K562 (cell line): ENCODE measurements around the gene UBE2M. TPM values are rescaled to one million over a fixed set of nuclear protein-coding genes. Genes with fewer than 3 reads are reported as not detected.

Experiments used
- ATAC-seq: fragments of 200-7000 bp; cut with Tn5 transposase; 3 replicates; pipeline ENCODE4 v1.9.1; 2020; ENCODE audit warnings: moderate library complexity
- BruUV-seq: library from RNA; stranded (reverse); fragments of 400-500 nt; replicated peaks from 2 replicates; lab custom pipeline; 2021; lab: Mats Ljungman, UMichigan
- CTCF ChIA-PET: fragments of 300-600 bp; formaldehyde crosslinking; extraction: SDS; loops from one replicate; lab custom pipeline; 2021; ENCODE audit warnings: low intra/inter-chr PET ratio; lab: Yijun Ruan, JAX
- POLR2A ChIA-PET: fragments of 300-600, 350-650 bp; sonication (Branson Sonifier 250); formaldehyde crosslinking; extraction: SDS; loops from one replicate; lab custom pipeline; 2021; ENCODE audit warnings: antibody characterized with exemption, inconsistent platforms; lab: Yijun Ruan, JAX
- DNase-seq, 4 experiments: peaks; one replicate each; pipeline versions ENCODE4 v3.0.0 to v3.0.0-alpha.2; 2011 to 2018; ENCODE audit warnings: low spot score in 3 of 4, mixed read lengths in 3 of 4; ENCODE audit errors: extremely low read depth in 1 of 4
- FAIRE-seq: peaks from 2 replicates; lab custom pipeline; 2011; peaks lifted over from hg19 to GRCh38; lab: Jason Lieb, UNC
- H2AFZ ChIP-seq: 2 replicates; pipeline ENCODE4 v1.6.0; 2011; ENCODE audit warnings: low read depth, low read length, control low read depth, inconsistent platforms
- H3K27ac ChIP-seq: fragments of 200-600 bp; 3 replicates; pipeline ENCODE4 v1.8.0; 2011; ENCODE audit warnings: low read depth, mild to moderate bottlenecking, control low read depth, inconsistent platforms, low read length, moderate library complexity, mixed read lengths; ENCODE audit errors: extremely low read depth
- H3K27me3 ChIP-seq, 2 experiments: fragments of 300-600 bp in 1 of 2; 2 replicates in 1 of 2; 3 replicates in 1 of 2; pipeline versions ENCODE4 v1.6.0 to v1.8.0; 2011; ENCODE audit warnings: inconsistent platforms in 2 of 2, low read length in 2 of 2, mild to moderate bottlenecking in 1 of 2, mixed read lengths in 1 of 2, moderate library complexity in 1 of 2; ENCODE audit not compliant: control insufficient read depth in 2 of 2, insufficient read depth in 2 of 2
- H3K36me3 ChIP-seq: fragments of 300-600 bp; 3 replicates; pipeline ENCODE4 v1.8.0; 2011; ENCODE audit warnings: mild to moderate bottlenecking, low read length, inconsistent platforms; ENCODE audit not compliant: control insufficient read depth, insufficient read depth
- H3K4me1 ChIP-seq, 2 experiments: fragments of 200-600 bp in 1 of 2; replicated peaks in 1 of 2; 2 replicates in 1 of 2; 3 replicates in 1 of 2; pipeline versions ENCODE4 v1.5.1 to v1.8.0; 2011; ENCODE audit warnings: inconsistent platforms in 2 of 2, low read length in 2 of 2, mild to moderate bottlenecking in 1 of 2, mixed read lengths in 1 of 2, moderate library complexity in 1 of 2; ENCODE audit not compliant: control insufficient read depth in 2 of 2, insufficient read depth in 2 of 2
- H3K4me2 ChIP-seq: 2 replicates; pipeline ENCODE4 v1.6.1; 2011; ENCODE audit warnings: low read length, control low read depth, inconsistent platforms, mixed read lengths; ENCODE audit not compliant: insufficient read depth
- H3K4me3 ChIP-seq: fragments of 200-600 bp; sonication (generic), shearing (Covaris generic); 2 replicates; pipeline ENCODE4 v1.5.1; 2016; ENCODE audit warnings: control low read depth, inconsistent platforms
- H3K79me2 ChIP-seq: fragments of 200-600 bp; 3 replicates; pipeline ENCODE4 v1.8.0; 2011; ENCODE audit warnings: low read length, inconsistent platforms; ENCODE audit not compliant: control insufficient read depth, insufficient read depth
- H3K9ac ChIP-seq, 2 experiments: 2 replicates each; pipeline versions ENCODE4 v1.6.0 to v1.6.1; 2011; ENCODE audit warnings: low read depth in 2 of 2, low read length in 2 of 2, control low read depth in 1 of 2, inconsistent platforms in 1 of 2, mild to moderate bottlenecking in 1 of 2, mixed read lengths in 1 of 2; ENCODE audit not compliant: insufficient read depth in 1 of 2
- H3K9me1 ChIP-seq: one replicate; pipeline ENCODE4 v1.6.0; 2011; ENCODE audit warnings: inconsistent platforms, mild to moderate bottlenecking, low read length, moderate library complexity; ENCODE audit not compliant: control insufficient read depth, insufficient read depth
- H3K9me3 ChIP-seq: replicated peaks from 2 replicates; pipeline ENCODE4 v1.5.1; 2011; ENCODE audit warnings: low read depth, low read length, inconsistent platforms; ENCODE audit not compliant: control insufficient read depth, insufficient read depth
- H4K20me1 ChIP-seq: replicated peaks from 2 replicates; pipeline ENCODE4 v1.6.1; 2011; ENCODE audit warnings: low read length, inconsistent platforms, mixed read lengths; ENCODE audit not compliant: control insufficient read depth, insufficient read depth
- CHD2 ChIP-seq: IDR thresholded peaks from 2 replicates; pipeline ENCODE4 v1.6.1; 2011; ENCODE audit warnings: low read depth, low read length
- E2F6 ChIP-seq, 2 experiments: IDR thresholded peaks; 2 replicates each; pipeline ENCODE4 v1.6.1; 2011; ENCODE audit warnings: borderline replicate concordance in 1 of 2, control low read depth in 1 of 2, low read depth in 1 of 2, low read length in 1 of 2, mild to moderate bottlenecking in 1 of 2, mixed read lengths in 1 of 2, moderate library complexity in 1 of 2; ENCODE audit not compliant: insufficient read depth in 1 of 2, insufficient read length in 1 of 2, poor library complexity in 1 of 2, severe bottlenecking in 1 of 2; ENCODE audit errors: extremely low read depth in 1 of 2
- IRF1 ChIP-seq: sonication (generic); formaldehyde crosslinking; IDR thresholded peaks from 2 replicates; pipeline ENCODE4 v1.8.0; 2022; ENCODE audit warnings: missing genetic modification reagents, mild to moderate bottlenecking, borderline replicate concordance
- PCBP1 ChIP-seq: fragments of 200-400 bp; formaldehyde crosslinking; IDR thresholded peaks from 2 replicates; pipeline ENCODE4 v1.6.1; 2018; ENCODE audit warnings: mild to moderate bottlenecking, low read depth, low read length; ENCODE audit not compliant: poor library complexity, severe bottlenecking
- TBL1XR1 ChIP-seq, 2 experiments: IDR thresholded peaks; 2 replicates each; pipeline ENCODE4 v1.6.1; 2012; ENCODE audit warnings: improper control_type of control experiment in 2 of 2, low read length in 2 of 2, mild to moderate bottlenecking in 1 of 2
- TFAP4 ChIP-seq: sonication (generic); formaldehyde crosslinking; IDR thresholded peaks from 2 replicates; pipeline ENCODE4 v1.8.0; 2022; ENCODE audit warnings: missing genetic modification reagents, mild to moderate bottlenecking, moderate library complexity, borderline replicate concordance
- ZBTB33 ChIP-seq: sonication (generic); formaldehyde crosslinking; IDR thresholded peaks from 2 replicates; pipeline ENCODE4 v1.8.1; 2023; ENCODE audit warnings: mild to moderate bottlenecking, missing genetic modification reagents
- ZNF124 ChIP-seq: sonication (generic); formaldehyde crosslinking; IDR thresholded peaks from 2 replicates; pipeline ENCODE4 v1.8.1; 2022; ENCODE audit warnings: missing genetic modification reagents
- WGBS: fragments of 100-300 bp; shearing (Covaris generic); methylation state at CpG from one replicate; pipeline ENCODE4 v1.1.6; 2016; ENCODE audit warnings: low coverage, mixed read lengths; ENCODE audit not compliant: insufficient coverage; ENCODE audit errors: missing lambda C conversion rate; 5-methylcytosine and 5-hydroxymethylcytosine counted together
- in situ Hi-C: fragments of 300-500 bp; cut with MboI; formaldehyde crosslinking; loops from 4 replicates; pipeline ENCODE4 v1.15.0; 2018; ENCODE audit warnings: inconsistent platforms, mixed read lengths
- intact Hi-C: fragments of 100-400 bp; cut with micrococcal nuclease; formaldehyde crosslinking; loops from 2 replicates; pipeline ENCODE4 v1.14.2; 2022
- polyA plus RNA-seq, 8 experiments: library from polyadenylated mRNA; depleted of rRNA in 4 of 8; stranded (reverse) in 5 of 8; unstranded in 3 of 8; fragments of >200 nt; fragmentation: Nextera tagmentation in 2 of 8; fragmentation: Illumina TruSeq in 1 of 8; extraction: Ambion mirVana in 2 of 8; extraction: Trizol in 1 of 8; gene quantifications; 2 replicates each; pipeline versions ENCODE4 v1.2.1 to v1.2.3, GENCODE V29; 2011 to 2014; ENCODE audit warnings: inconsistent platforms in 1 of 8, missing spikeins in 1 of 8
- total RNA-seq, 7 experiments: library from RNA; depleted of rRNA in 6 of 7; stranded (reverse); fragments of >200 nt in 6 of 7; fragmentation: Illumina TruSeq in 2 of 7; extraction: Trizol in 2 of 7; gene quantifications; 2 replicates each; pipeline versions ENCODE4 v1.2.1 to v1.2.3, GENCODE V29; 2011 to 2021; ENCODE audit warnings: low replicate concordance in 1 of 7

The UBE2M gene
- total and polyA plus RNA-seq, 9 of the 15 experiments (the other 6 are each of a cell fraction or from before 2014, with no cell fraction given) = 0.92 to 163 (median 85.7) TPM

- H3K9me3 ChIP-seq = no peaks in the 10 kb centered on the region
- TF ChIP-seq PCBP1 (peak; percentile 25), CHD2 (no peak), E2F6 (IDR thresholded peaks at IDR 0.05; ENCODE audit: borderline replicate concordance in 1 of 2, extremely low read depth in 1 of 2, insufficient read depth in 1 of 2, insufficient read length in 1 of 2, low read depth in 1 of 2, low read length in 1 of 2, poor library complexity in 1 of 2, severe bottlenecking in 1 of 2) (peak in 1 of 2 experiments; percentile 27), TBL1XR1 (IDR thresholded peaks at IDR 0.05; ENCODE audit: low read length in 2 of 2) (no peak), ZBTB33 (CRISPR knock-in tag) (peak; percentile 69; the same call in 1 of the 2 replicates), TFAP4 (CRISPR knock-in tag) (no peak), ZNF124 (CRISPR knock-in tag) (no peak), IRF1 (CRISPR knock-in tag) (no peak)
- TF ChIP-seq, all 486 proteins: peak for 3
- in situ Hi-C loops (no loop called here), intact Hi-C loops (no loop called here)
- no peaks in the 10 kb centered on the region for H3K79me2 ChIP-seq
- no peaks in the 10 kb centered on the region for H3K9me1 ChIP-seq
- no peak overlapping the region for H3K4me2 ChIP-seq
- ATAC-seq (0 out of 3 replicates have a peak, but pooled peaks have one; percentile 31), DNase-seq (no peak), FAIRE-seq (no peak)
- 53% methylated on average over 31 of the region's 55 CpGs for WGBS
- no peaks in the 10 kb centered on the region; a peak in 1 of 5 replicates for H3K27me3 ChIP-seq
- no peaks in the 10 kb centered on the region for H3K36me3 ChIP-seq
- peaks cover 0 to 16% of the 10 kb centered on the region in 2 experiments; a peak in 2 of 5 replicates for H3K4me1 ChIP-seq
- H3K27ac ChIP-seq = no peak overlapping the region
- H3K9ac ChIP-seq = peak overlapping the region in 1 of 2 experiments; percentile 52; a peak in 1 of 4 replicates
- POLR2A ChIA-PET = no interaction called here
- H3K4me3 ChIP-seq = no peak overlapping the region
- no peak overlapping the region for H2AFZ ChIP-seq
- BruUV-seq = no TSS peak
- CTCF ChIA-PET = no interaction called here
- no peaks in the 10 kb centered on the region for H4K20me1 ChIP-seq
Observed at GRCh38 chr19:58538257-58539168, 19.9 kb downstream of the UBE2M start.
